Measurements from ENCODE around the gene OBSCN.

The OBSCN gene

GRCh38 chr1:228163776-228164519 is 43.9 kb upstream of the OBSCN start:
- no peak overlapping the region for H3K27ac ChIP-seq (ENCODE audit: low read depth in 2 of 2, low read length in 2 of 2)
- H3K4me3 ChIP-seq (ENCODE audit: low read length in 2 of 2): no peak overlapping the region
- no peaks in the 10 kb centered on the region for H3K36me3 ChIP-seq (ENCODE audit: control insufficient read depth in 2 of 2, insufficient read depth in 2 of 2, low read length in 2 of 2)
- H3K9ac ChIP-seq (ENCODE audit: low read depth in 1 of 2, low read length in 2 of 2): peak overlapping the region in 1 of 2 donors; percentile 3
- H3K9me3 ChIP-seq (ENCODE audit: control insufficient read depth in 2 of 2, low read length in 2 of 2): no peaks in the 10 kb centered on the region
- H3K27me3 ChIP-seq (ENCODE audit: control insufficient read depth in 2 of 2, insufficient read depth in 2 of 2, low read length in 2 of 2): peaks cover 0 to 2% of the 10 kb centered on the region in 2 donors
- peaks cover 14 to 16% of the 10 kb centered on the region in 2 donors for H3K4me1 ChIP-seq (ENCODE audit: control insufficient read depth in 2 of 2, insufficient read depth in 2 of 2, low read length in 2 of 2)

DNA sequence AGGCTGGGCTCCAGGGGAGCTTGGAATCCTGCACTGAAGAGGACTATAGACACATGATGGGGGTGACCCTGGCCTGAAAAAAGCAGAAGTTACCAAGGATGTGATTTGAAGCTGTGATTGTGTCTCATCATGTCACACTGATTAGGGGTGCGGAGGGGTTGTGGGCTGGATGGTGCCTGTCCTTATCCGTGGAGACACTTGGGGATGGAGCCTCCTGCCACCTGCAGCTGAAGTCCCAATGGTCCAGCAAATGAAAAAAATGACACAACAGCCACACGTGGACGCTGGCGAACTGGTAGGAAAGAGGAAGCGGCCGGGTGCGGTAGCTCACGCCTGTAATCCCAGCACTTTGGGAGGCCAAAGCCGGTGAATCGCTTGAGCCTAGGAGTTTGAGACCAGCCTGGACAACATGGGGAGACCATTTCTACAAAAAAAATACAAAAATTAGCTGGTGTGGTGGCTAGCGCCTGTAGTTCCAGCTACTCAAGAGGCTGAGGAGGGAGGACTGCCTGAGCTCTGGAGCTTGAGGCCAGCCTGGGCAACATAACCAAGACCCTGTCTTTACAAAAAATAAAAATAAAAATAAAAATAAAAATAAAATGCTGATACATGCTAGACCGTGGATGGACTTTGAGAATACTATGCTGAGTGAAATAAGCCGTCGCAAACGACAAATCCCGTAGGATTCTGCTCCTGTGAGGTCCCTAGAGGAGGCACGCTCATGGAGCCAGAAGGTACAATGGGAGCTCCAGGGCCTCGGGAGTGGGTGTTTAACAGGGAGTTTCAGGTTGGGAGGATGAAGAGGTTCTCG is 43.1 kb upstream of the OBSCN start:
- Histone ChIP-seq H3K36me3 (ENCODE audit: control insufficient read depth in 2 of 2, insufficient read depth in 2 of 2, low read length in 2 of 2) (peaks cover 0 to 2% of the 10 kb centered on the region in 2 donors), H3K27me3 (ENCODE audit: control insufficient read depth in 2 of 2, insufficient read depth in 2 of 2, low read length in 2 of 2) (peaks cover 0 to 2% of the 10 kb centered on the region in 2 donors), H3K9ac (ENCODE audit: low read depth in 1 of 2, low read length in 2 of 2) (peak overlapping the region; percentile 80), H3K4me1 (ENCODE audit: control insufficient read depth in 2 of 2, insufficient read depth in 2 of 2, low read length in 2 of 2) (peaks cover 14 to 16% of the 10 kb centered on the region in 2 donors), H3K4me3 (ENCODE audit: low read length in 2 of 2) (peak overlapping the region; percentile 79 to 91), H3K27ac (ENCODE audit: low read depth in 2 of 2, low read length in 2 of 2) (peak overlapping the region; percentile 83 to 86), H3K9me3 (ENCODE audit: control insufficient read depth in 2 of 2, low read length in 2 of 2) (no peaks in the 10 kb centered on the region)

DNA sequence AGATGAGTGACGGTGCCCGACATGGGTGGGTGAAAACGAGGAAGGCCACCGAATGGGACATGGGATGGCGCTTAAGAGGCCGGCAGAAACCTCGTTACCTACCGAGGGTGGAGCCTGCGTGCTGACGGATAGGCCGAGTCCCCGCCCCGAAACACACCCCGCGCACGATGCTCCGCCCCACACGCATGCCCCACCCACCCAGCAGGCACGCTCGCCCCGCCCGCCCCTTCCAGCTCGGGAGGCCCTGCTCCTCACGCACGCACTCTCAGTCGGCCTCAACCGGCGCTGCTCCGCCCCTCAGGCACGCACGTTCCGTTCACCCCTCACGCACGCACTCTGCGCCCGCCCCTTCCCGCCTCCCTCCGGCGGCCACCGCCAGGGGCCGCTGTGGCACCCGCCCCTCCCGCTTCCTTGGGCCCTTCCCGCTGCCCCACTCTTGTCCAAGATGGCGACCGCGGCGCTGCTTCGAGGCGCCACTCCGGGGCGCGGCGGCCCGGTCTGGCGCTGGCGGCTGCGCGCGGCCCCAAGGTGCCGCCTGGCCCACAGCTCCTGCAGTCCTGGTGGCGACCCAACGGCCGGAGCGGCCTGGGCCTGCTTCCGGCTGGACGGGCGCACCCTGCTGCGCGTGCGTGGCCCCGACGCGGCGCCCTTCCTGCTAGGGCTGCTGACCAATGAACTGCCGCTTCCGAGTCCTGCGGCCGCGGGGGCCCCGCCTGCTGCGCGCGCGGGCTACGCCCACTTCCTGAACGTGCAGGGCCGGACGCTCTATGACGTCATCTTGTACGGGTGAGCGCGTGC is 42.3 kb upstream of the OBSCN start, which contains the start of gene IBA57:
Gene IBA57 (plus strand): TSS at position 433 of the 798 bp plus-strand sequence. CDS start 13 bp downstream, at position 446.
- Histone ChIP-seq H3K4me3 (ENCODE audit: low read length in 2 of 2) (peak within 1 kb of the TSS; percentile 91 to 92), H3K27ac (ENCODE audit: low read depth in 2 of 2, low read length in 2 of 2) (peak within 1 kb of the TSS; percentile 99 to 100), H3K9ac (ENCODE audit: low read depth in 1 of 2, low read length in 2 of 2) (peak within 1 kb of the TSS; percentile 90 to 98), H3K4me1 (ENCODE audit: control insufficient read depth in 2 of 2, insufficient read depth in 2 of 2, low read length in 2 of 2) (peaks cover 14 to 16% of the 10 kb centered on the region in 2 donors), H3K27me3 (ENCODE audit: control insufficient read depth in 2 of 2, insufficient read depth in 2 of 2, low read length in 2 of 2) (peaks cover 0 to 2% of the 10 kb centered on the region in 2 donors), H3K9me3 (ENCODE audit: control insufficient read depth in 2 of 2, low read length in 2 of 2) (no peaks in the 10 kb centered on the region), H3K36me3 (ENCODE audit: control insufficient read depth in 2 of 2, insufficient read depth in 2 of 2, low read length in 2 of 2) (peaks cover 0 to 2% of the 10 kb centered on the region in 2 donors)

- Histone ChIP-seq H3K4me1 (ENCODE audit: control insufficient read depth in 2 of 2, insufficient read depth in 2 of 2, low read length in 2 of 2) (peaks cover 13 to 16% of the 10 kb centered on the region in 2 donors), H3K9me3 (ENCODE audit: control insufficient read depth in 2 of 2, low read length in 2 of 2) (no peaks in the 10 kb centered on the region), H3K27ac (ENCODE audit: low read depth in 2 of 2, low read length in 2 of 2) (peak overlapping the region; percentile 99 to 100), H3K4me3 (ENCODE audit: low read length in 2 of 2) (peak overlapping the region; percentile 83 to 92), H3K36me3 (ENCODE audit: control insufficient read depth in 2 of 2, insufficient read depth in 2 of 2, low read length in 2 of 2) (peaks cover 0 to 2% of the 10 kb centered on the region in 2 donors), H3K9ac (ENCODE audit: low read depth in 1 of 2, low read length in 2 of 2) (peak overlapping the region; percentile 90 to 94), H3K27me3 (ENCODE audit: control insufficient read depth in 2 of 2, insufficient read depth in 2 of 2, low read length in 2 of 2) (peaks cover 0 to 2% of the 10 kb centered on the region in 2 donors)
These were observed 41.5 kb upstream of the OBSCN start for GRCh38 chr1:228166170-228166936.

- H3K4me1 ChIP-seq (ENCODE audit: control insufficient read depth in 2 of 2, insufficient read depth in 2 of 2, low read length in 2 of 2): peaks cover 8 to 12% of the 10 kb centered on the region in 2 donors
- no peaks in the 10 kb centered on the region for H3K9me3 ChIP-seq (ENCODE audit: control insufficient read depth in 2 of 2, low read length in 2 of 2)
- H3K36me3 ChIP-seq (ENCODE audit: control insufficient read depth in 2 of 2, insufficient read depth in 2 of 2, low read length in 2 of 2): peaks cover 0 to 2% of the 10 kb centered on the region in 2 donors
- H3K4me3 ChIP-seq (ENCODE audit: low read length in 2 of 2): no peak overlapping the region
- no peak overlapping the region for H3K27ac ChIP-seq (ENCODE audit: low read depth in 2 of 2, low read length in 2 of 2)
- no peak overlapping the region for H3K9ac ChIP-seq (ENCODE audit: low read depth in 1 of 2, low read length in 2 of 2)
- H3K27me3 ChIP-seq (ENCODE audit: control insufficient read depth in 2 of 2, insufficient read depth in 2 of 2, low read length in 2 of 2): no peaks in the 10 kb centered on the region
These were observed 39.1 kb upstream of the OBSCN start for GRCh38 chr1:228168563-228169270.

DNA sequence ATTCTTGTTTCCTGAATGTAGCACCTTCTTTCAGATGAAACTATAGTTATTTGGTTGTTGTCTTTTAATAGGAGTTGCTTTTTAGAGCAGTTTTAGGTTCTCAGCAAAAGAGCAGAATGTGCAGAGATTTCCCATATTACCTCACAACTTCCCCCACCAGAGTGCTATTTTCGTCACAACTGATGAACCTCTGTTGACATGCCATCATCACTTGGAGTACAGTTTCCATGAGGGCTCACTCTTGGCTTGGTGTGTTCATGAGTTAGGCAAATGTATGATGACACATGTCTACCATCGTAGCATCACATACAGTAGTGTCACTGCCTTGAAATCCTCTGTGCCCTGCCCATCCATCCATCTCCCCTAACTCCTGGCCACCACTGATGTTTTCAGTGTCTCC is 38.5 kb upstream of the OBSCN start:
- Histone ChIP-seq H3K9ac (ENCODE audit: low read depth in 1 of 2, low read length in 2 of 2) (no peak overlapping the region), H3K27me3 (ENCODE audit: control insufficient read depth in 2 of 2, insufficient read depth in 2 of 2, low read length in 2 of 2) (no peaks in the 10 kb centered on the region), H3K36me3 (ENCODE audit: control insufficient read depth in 2 of 2, insufficient read depth in 2 of 2, low read length in 2 of 2) (peaks cover 0 to 2% of the 10 kb centered on the region in 2 donors), H3K27ac (ENCODE audit: low read depth in 2 of 2, low read length in 2 of 2) (no peak overlapping the region), H3K9me3 (ENCODE audit: control insufficient read depth in 2 of 2, low read length in 2 of 2) (no peaks in the 10 kb centered on the region), H3K4me3 (ENCODE audit: low read length in 2 of 2) (no peak overlapping the region), H3K4me1 (ENCODE audit: control insufficient read depth in 2 of 2, insufficient read depth in 2 of 2, low read length in 2 of 2) (peaks cover 8 to 12% of the 10 kb centered on the region in 2 donors)

DNA sequence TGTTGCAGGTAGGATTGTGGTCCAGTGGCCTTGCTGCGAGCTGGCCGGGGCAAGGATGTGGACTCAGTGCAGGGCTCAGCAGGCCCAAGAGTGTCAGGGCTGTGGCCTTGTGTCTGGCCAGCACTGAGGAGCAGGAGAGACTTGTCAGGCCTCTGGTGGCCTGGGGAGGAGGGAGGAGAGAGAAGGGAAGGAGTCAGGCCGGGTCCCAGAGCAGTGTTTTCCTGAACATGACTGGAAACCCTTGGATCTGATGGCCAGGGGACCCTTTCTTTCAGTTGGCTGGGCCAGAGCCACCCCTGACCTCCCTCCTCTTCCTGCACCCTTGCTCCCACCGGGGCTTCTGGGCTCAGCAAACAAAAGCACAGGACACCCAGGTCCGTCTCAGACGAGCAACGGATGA is 37.2 kb upstream of the OBSCN start:
- Histone ChIP-seq H3K27me3 (ENCODE audit: control insufficient read depth in 2 of 2, insufficient read depth in 2 of 2, low read length in 2 of 2) (no peaks in the 10 kb centered on the region), H3K9me3 (ENCODE audit: control insufficient read depth in 2 of 2, low read length in 2 of 2) (no peaks in the 10 kb centered on the region), H3K27ac (ENCODE audit: low read depth in 2 of 2, low read length in 2 of 2) (no peak overlapping the region), H3K9ac (ENCODE audit: low read depth in 1 of 2, low read length in 2 of 2) (no peak overlapping the region), H3K36me3 (ENCODE audit: control insufficient read depth in 2 of 2, insufficient read depth in 2 of 2, low read length in 2 of 2) (peaks cover 2 to 4% of the 10 kb centered on the region in 2 donors), H3K4me3 (ENCODE audit: low read length in 2 of 2) (no peak overlapping the region), H3K4me1 (ENCODE audit: control insufficient read depth in 2 of 2, insufficient read depth in 2 of 2, low read length in 2 of 2) (peaks cover 7 to 8% of the 10 kb centered on the region in 2 donors)

- Histone ChIP-seq H3K27me3 (ENCODE audit: control insufficient read depth in 2 of 2, insufficient read depth in 2 of 2, low read length in 2 of 2) (no peaks in the 10 kb centered on the region), H3K4me3 (ENCODE audit: low read length in 2 of 2) (no peak overlapping the region), H3K27ac (ENCODE audit: low read depth in 2 of 2, low read length in 2 of 2) (no peak overlapping the region), H3K9me3 (ENCODE audit: control insufficient read depth in 2 of 2, low read length in 2 of 2) (no peaks in the 10 kb centered on the region), H3K9ac (ENCODE audit: low read depth in 1 of 2, low read length in 2 of 2) (no peak overlapping the region), H3K4me1 (ENCODE audit: control insufficient read depth in 2 of 2, insufficient read depth in 2 of 2, low read length in 2 of 2) (peaks cover 6% of the 10 kb centered on the region in 2 donors), H3K36me3 (ENCODE audit: control insufficient read depth in 2 of 2, insufficient read depth in 2 of 2, low read length in 2 of 2) (peaks cover 2 to 4% of the 10 kb centered on the region in 2 donors)
These were observed 36.5 kb upstream of the OBSCN start for GRCh38 chr1:228171221-228171891.

All from mucosa of rectum (tissue), 2 donors.